NCI-H2107 (cell line): Measurements from ENCODE around the gene TTC31.

Source experiments
- DNase-seq: peaks from one replicate; lab custom pipeline; 2025; lab: John Stamatoyannopoulos, UW

Gene TTC31

DNA sequence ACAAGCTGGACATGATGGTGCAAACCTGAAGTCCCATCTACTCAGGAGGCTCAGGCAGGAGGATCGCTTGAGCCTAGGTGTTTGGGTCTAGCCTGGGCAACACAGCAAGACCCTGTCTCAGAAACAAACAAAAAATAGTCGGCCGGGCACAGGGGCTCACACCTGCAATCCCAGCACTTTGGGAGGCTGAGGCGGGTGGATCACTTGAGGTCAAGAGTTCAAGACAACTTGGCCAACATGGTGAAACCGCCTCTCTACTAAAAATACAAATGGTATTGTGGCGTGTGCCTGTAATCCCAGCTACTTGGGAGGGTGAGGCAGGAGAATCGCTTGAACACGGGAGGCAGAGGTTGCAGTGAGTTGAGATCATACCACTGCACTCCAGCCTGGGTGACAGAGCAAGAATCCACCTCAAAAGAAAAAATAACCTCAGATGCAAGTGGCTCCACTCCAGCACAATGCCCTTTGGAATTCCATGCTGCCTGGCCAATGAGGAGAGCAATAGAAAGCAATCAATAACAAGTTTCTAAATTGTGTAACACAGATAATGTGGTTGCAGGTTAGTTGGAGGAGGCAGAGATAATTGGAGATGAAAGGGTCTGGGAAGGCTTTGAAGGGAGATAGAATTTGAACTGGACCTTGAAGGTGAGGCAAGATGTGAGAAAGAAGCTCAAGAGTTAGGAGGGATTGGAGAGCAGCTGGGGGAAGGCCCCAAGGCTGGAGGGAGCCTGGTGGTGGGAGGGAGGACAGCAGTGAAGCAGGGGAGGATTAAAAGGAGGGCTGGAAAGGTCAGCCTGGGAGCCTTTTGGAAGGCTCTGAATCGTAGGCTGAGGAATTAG is 6.0 kb downstream of the TTC31 start:
- DNase-seq = no peak

DNA sequence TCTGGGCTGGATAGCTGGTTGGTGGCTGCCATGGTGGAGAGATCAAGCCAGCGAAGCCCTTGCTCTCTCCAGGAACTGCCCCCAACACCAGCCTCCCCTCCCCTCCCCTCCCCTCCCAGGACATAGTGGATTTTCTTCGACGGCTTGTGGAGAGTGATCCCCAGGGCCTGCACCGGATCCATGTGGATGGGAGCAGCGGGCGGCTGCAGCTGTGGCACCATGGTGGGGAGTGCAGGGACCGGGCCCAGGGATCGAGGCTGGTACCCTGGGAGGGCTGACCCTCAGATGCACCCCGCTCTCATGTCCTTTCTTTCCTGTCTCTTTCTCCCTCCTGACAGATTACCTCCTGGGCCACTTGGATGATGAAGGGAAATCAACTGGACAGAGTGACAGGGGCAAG is 7.0 kb downstream of the TTC31 start:
- no peak for DNase-seq

DNA sequence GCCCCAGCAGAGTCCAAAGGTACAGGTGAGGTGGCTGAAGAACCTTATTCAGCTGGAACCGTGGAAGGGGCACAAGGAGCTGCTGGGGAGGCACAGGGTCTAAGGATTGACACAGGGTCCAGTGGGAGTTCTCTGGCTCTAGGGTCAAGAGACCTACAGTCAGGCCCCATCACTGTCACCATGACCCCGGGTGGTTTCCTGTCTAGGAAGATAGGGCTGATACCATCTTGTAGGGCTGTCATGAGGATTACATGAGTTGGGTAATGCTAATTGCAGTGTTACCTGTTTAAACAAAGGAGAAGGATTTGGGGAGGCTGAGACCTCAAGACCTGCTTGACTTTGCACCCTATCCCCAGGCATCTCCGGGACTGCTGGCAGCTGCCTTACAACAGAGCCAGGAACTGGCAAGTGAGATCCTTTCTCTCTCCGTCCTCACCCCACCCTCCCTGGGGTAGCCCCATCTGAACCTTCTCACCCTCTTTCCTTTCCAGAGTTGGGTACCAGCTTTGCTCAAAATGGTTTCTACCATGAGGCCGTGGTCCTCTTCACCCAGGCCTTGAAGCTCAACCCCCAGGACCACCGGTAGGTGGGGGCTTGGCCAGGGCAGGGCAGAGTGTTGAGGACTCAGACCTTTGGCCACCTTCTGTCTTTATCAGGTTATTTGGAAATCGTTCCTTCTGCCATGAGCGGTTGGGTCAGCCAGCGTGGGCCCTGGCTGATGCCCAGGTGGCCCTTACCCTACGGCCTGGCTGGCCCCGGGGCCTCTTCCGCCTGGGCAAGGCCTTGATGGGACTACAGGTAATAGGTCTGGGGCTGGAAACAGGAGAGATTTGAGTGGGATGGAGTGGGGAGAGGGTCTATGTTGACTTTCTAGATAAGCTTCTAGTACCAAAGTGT is 9.0 kb downstream of the TTC31 start:
- no peak for DNase-seq

GRCh38 chr2:74493546-74493945 is 10.7 kb downstream of the TTC31 start:
- no peak for DNase-seq

DNA sequence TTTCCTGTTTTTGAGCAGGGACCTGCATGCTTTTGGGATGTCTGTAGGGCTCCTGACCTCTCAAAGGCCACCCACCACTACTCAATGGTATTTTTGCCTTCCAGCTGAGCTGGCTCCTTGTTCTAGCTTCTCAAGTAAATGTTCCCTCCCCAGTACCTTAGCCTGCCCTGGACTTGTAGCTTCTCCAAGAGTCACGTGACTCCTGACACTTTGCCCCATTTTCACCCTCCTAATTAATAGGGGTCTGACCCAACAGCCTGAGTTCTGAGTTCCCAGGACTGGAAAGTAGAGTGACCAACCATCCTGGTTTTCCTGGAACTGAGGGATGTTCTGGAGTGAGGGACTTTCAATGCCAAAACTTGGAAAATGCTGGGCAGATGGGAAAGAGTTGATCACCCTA is 12.6 kb downstream of the TTC31 start:
- DNase-seq = no peak

GRCh38 chr2:74496997-74497776 is 14.3 kb downstream of the TTC31 start:
- no peak for DNase-seq

GRCh38 chr2:74497777-74498499 is 15.1 kb downstream of the TTC31 start:
- no peak for DNase-seq

DNA sequence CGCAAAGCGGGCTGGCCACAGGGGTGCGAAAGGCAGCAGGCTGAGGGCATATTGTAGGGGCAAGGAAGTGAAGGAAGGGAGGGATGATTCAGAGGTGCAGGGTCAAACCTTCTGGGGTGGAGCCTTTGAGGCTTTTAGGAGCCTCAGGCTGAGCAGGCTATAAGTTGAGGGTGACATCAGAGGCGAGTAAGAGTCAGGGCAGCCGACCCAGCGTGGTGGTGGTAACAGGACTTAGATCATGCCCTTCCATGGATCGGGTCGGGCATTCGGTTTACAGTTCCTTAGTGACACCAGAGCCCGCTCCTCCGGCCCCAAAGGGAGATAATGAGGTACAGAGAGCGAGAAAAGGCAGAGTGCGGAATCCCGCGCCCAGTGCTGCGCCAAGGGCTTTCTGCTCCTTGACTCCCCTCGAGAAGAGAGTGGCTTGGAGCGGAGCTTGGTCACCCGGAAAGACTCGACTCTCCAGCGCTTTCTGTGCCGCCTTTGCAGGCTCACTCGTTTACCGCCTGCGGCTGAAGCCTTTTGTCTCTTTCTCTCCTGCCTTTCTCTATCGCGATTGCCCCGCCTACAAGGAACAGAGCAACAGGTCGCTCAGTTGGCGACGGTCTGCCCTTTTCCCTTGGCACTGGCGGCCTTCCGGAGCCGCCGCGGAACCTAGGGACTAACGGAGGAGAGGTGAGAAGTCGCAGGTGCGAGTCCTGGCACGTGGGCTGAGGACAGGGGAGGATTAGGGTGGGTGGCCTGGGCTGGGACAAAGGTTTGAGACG is 15.8 kb downstream of the TTC31 start:
- DNase-seq = no peak

GRCh38 chr2:74499267-74499939 is 16.5 kb downstream of the TTC31 start, which contains the start of gene LBX2:
Gene LBX2, minus strand, starts transcription at chr2:74499603. Its CDS starts 66 bp downstream, at chr2:74499537.
- no peak for DNase-seq

DNA sequence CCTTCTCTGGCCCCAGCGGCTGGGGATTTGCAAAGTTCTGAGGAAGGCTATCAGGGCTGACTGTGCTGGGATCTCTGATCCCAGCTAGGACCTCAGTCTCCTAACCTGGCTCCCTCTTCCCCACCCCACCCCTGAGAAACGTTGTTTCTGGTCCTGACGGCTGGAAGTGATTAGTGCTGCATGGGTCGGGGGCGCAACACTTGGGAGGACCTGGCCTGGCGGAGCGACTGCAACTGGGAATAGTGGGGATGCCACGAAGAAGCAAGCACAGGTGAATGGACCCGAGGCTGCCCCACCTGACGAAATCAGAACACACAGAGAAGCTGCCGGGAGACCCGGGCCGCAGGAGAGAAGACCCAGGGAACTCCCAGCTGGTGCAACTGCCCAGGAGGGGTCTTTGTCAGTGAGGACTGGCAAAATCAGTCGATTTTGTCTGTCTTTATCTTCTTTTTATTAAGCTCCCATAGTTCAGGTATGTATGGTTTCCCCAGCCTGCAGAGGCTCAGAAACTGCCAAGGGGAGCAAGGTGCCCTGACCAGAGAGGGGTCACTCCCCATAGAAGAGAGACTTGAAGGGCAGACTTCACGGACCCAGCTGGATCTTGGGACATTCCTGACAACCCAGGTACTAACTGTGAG is 17.2 kb downstream of the TTC31 start:
- no peak for DNase-seq

DNA sequence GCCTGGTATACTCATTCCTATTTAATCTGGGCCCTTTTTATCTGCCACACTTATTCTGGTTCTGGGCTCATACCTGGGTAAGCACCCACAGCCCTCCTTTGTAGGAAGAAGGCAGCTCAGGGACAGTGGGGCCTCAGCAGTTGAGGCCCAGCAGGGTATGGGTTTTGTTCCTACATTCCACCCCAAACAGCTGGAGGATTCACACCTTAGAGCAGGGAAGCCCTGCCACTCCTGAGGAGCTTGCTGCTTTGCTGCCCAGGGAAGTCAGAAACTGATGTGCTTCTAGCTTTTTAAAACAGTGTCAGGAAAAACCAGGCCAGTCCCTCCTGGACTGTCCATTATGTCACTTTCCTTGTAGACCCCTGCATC is 17.7 kb downstream of the TTC31 start:
- no peak for DNase-seq

- DNase-seq = no peak
These were observed 18.6 kb downstream of the TTC31 start for GRCh38 chr2:74501335-74502071.

DNA sequence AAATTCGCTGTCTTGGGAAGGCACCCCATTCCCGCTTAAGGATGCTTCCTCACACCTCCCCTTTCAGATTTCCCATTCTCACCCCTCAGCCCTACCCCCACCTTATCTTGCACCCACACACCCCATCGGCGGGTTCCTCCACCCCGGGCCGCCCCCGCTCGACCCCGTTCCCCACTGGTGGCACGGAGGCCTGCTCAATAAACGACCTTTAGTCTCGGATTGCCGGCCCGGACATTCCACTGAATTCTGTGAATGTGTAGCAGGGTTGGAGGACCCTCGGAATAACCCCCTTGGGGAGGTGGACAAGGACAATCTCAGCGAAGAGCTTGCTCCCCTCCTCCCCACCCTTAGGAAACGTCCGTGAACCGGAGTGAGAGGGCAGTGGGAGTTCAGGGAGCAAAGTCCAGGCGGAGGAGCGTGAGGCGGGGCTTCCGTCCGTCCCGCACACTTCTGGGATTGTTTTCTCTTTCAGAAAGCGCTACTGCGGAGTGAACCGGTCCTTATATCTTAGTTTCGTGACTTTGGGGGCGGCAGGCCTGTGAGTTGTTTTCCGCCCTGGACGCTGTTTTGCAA is 19.4 kb downstream of the TTC31 start:
- no peak for DNase-seq

GRCh38 chr2:74502720-74503505 is 20.0 kb downstream of the TTC31 start:
- DNase-seq = no peak

GRCh38 chr2:74503506-74504475 is 20.9 kb downstream of the TTC31 start:
- no peak for DNase-seq

GRCh38 chr2:74504591-74504990 is 21.7 kb downstream of the TTC31 start:
- no peak for DNase-seq
